Activated CD8-positive, alpha-beta T cell treated with anti-CD3 and anti-CD28 coated beads, Interleukin-2, amount 10 ng/mL, durations not matched to agents 7 days and 5 days (primary cell): ENCODE data around the gene PRKG1. TPM values are rescaled to one million over a fixed set of nuclear protein-coding genes. Genes with fewer than 3 reads are reported as not detected.

Experiments
- ATAC-seq: fragments of 150-1000 bp; cut with Tn5 transposase; one replicate; pipeline ENCODE4 v1.10.0; 2021; ENCODE audit warnings: moderate library complexity
- CTCF ChIA-PET: fragments of 350-600 bp; sonication (Branson Sonifier 250); formaldehyde crosslinking; loops from one replicate; lab custom pipeline; 2021; ENCODE audit warnings: antibody characterized with exemption; lab: Charles Lee
- POLR2A ChIA-PET: fragments of 350-600 bp; sonication (Branson Sonifier 250); formaldehyde crosslinking; loops from one replicate; lab custom pipeline; 2021; ENCODE audit warnings: antibody characterized with exemption; lab: Charles Lee
- DNase-seq: peaks from one replicate; pipeline ENCODE4 v3.0.0-alpha.2; 2020
- H3K27ac Mint-ChIP-seq: one replicate; pipeline ENCODE4 v1.8.0; 2021; ENCODE audit warnings: mild to moderate bottlenecking, mixed read lengths
- H3K27me3 Mint-ChIP-seq: one replicate; pipeline ENCODE4 v1.8.0; 2021; ENCODE audit warnings: low read depth, mixed read lengths
- H3K36me3 Mint-ChIP-seq: one replicate; pipeline ENCODE4 v1.8.0; 2021; ENCODE audit warnings: low read depth, mixed read lengths
- H3K4me1 Mint-ChIP-seq: one replicate; pipeline ENCODE4 v1.8.0; 2021; ENCODE audit warnings: low read depth, mixed read lengths
- H3K4me3 Mint-ChIP-seq: one replicate; pipeline ENCODE4 v1.8.0; 2021; ENCODE audit warnings: mild to moderate bottlenecking, mixed read lengths
- H3K9me3 Mint-ChIP-seq: one replicate; pipeline ENCODE4 v1.8.0; 2022; ENCODE audit warnings: mixed read lengths; ENCODE audit not compliant: insufficient read depth
- total RNA-seq, 2 experiments: library from RNA; stranded (reverse); gene quantifications; one replicate each; pipeline ENCODE4 v1.2.3, GENCODE V29; 2021

Gene PRKG1
- total RNA-seq, 2 experiments from 2014 or later = not detected

DNA sequence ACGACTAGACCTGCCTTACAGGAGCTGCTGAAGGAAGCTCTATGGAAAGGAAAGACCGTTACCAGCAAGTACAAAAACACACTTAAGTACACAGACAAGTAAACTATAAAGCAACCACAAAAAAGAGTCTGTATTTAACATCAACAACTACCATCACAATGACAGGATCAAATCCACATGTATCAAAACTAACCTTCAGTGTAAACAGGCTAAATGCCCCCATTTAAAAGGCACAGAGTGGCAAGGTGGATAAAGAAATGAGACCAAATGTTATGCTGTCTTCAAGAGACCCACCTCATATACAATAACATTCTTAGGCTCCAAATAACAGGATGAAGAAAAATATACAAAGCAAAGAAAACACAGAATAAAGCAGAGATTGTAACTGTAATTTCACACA is 932.8 kb downstream of the PRKG1 start:
- ChIA-PET CTCF (no interaction called here), POLR2A (no interaction called here)
- Mint-ChIP-seq H3K9me3 (no peaks in the 10 kb centered on the region), H3K4me3 (no peak overlapping the region), H3K27ac (no peak overlapping the region), H3K36me3 (no peaks in the 10 kb centered on the region), H3K4me1 (no peaks in the 10 kb centered on the region), H3K27me3 (no peaks in the 10 kb centered on the region)
- ATAC-seq (no peak), DNase-seq (no peak)

- Mint-ChIP-seq H3K27me3 (no peaks in the 10 kb centered on the region), H3K4me3 (no peak overlapping the region), H3K27ac (no peak overlapping the region), H3K36me3 (no peaks in the 10 kb centered on the region), H3K4me1 (no peaks in the 10 kb centered on the region), H3K9me3 (peaks cover 5% of the 10 kb centered on the region)
- ChIA-PET POLR2A (no interaction called here), CTCF (no interaction called here)
- DNase-seq (no peak), ATAC-seq (no peak)
These were observed 936.8 kb downstream of the PRKG1 start for GRCh38 chr10:52011118-52011517.

GRCh38 chr10:52019077-52019555 is 944.8 kb downstream of the PRKG1 start:
- ChIA-PET CTCF (no interaction called here), POLR2A (no interaction called here)
- Mint-ChIP-seq H3K27ac (no peak overlapping the region), H3K27me3 (no peaks in the 10 kb centered on the region), H3K36me3 (no peaks in the 10 kb centered on the region), H3K4me3 (no peak overlapping the region), H3K9me3 (peaks cover 5% of the 10 kb centered on the region), H3K4me1 (no peaks in the 10 kb centered on the region)
- no peak for DNase-seq
- ATAC-seq = no peak

- ChIA-PET CTCF (no interaction called here), POLR2A (no interaction called here)
- H3K27ac Mint-ChIP-seq = no peak overlapping the region
- no peaks in the 10 kb centered on the region for H3K36me3 Mint-ChIP-seq
- no peaks in the 10 kb centered on the region for H3K4me1 Mint-ChIP-seq
- H3K27me3 Mint-ChIP-seq = no peaks in the 10 kb centered on the region
- ATAC-seq (no peak), DNase-seq (no peak)
- no peak overlapping the region for H3K4me3 Mint-ChIP-seq
- H3K9me3 Mint-ChIP-seq = peaks cover 5% of the 10 kb centered on the region
These were observed 945.4 kb downstream of the PRKG1 start for GRCh38 chr10:52019656-52020055.

GRCh38 chr10:52020173-52020572 is 945.9 kb downstream of the PRKG1 start:
- ChIA-PET POLR2A (no interaction called here), CTCF (no interaction called here)
- ATAC-seq = no peak
- no peaks in the 10 kb centered on the region for H3K27me3 Mint-ChIP-seq
- H3K27ac Mint-ChIP-seq = no peak overlapping the region
- no peak overlapping the region for H3K4me3 Mint-ChIP-seq
- no peaks in the 10 kb centered on the region for H3K36me3 Mint-ChIP-seq
- H3K9me3 Mint-ChIP-seq = peaks cover 5% of the 10 kb centered on the region
- no peaks in the 10 kb centered on the region for H3K4me1 Mint-ChIP-seq
- no peak for DNase-seq

DNA sequence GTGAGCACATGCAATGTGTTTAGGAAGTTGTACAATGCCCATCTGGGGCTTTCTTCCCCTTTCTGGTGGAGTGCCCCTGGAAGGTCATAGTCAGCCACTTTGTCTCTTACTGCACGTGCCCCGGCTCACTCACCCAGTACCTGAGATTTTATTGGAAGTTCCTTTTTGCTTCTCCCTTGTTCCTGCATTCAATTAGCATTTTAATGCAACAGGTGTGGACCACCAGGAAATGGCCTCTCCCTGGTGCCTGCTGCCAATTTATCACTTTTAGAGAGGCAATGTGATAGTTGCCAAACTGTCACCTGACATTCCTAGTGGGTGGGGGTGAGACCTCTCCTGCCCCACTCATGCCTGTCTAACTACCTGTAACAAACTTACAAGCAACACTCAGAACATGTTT is 946.4 kb downstream of the PRKG1 start:
- Mint-ChIP-seq H3K27me3 (no peaks in the 10 kb centered on the region), H3K9me3 (peaks cover 2% of the 10 kb centered on the region), H3K4me1 (no peaks in the 10 kb centered on the region), H3K36me3 (no peaks in the 10 kb centered on the region), H3K27ac (no peak overlapping the region), H3K4me3 (no peak overlapping the region)
- ATAC-seq (no peak), DNase-seq (no peak)
- ChIA-PET CTCF (no interaction called here), POLR2A (no interaction called here)

DNA sequence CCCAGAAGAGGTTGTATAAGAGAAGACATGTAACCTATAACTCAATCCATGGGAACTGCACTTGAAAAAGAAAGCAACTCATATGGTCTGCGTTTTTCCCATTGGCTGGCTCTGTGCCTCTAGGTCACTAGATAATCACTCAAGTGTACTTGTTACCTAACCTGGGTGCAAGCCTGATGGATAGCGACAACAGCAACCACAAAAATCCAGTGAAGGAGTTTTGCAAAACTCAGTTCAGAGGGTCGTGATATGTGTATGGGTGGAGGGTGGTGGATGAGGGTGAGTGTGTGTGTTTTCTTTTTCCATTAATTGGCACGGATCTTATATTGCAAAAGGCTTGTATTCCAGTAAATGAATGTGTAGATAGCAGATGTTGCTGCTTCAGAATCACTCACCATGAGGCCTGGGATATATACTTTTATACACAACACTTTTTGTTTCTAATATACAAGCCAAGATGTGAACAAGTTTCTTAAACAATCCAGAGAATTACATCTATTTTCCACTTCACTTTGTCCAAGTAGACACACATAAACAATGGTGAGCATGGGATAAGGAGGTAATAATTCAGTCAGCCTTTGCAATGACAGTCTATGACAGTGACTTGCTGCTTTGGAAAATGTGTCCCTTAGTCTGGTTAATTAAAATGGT is 952.9 kb downstream of the PRKG1 start:
- H3K4me3 Mint-ChIP-seq = no peak overlapping the region
- no peaks in the 10 kb centered on the region for H3K9me3 Mint-ChIP-seq
- ChIA-PET POLR2A (no interaction called here), CTCF (no interaction called here)
- no peaks in the 10 kb centered on the region for H3K27me3 Mint-ChIP-seq
- H3K4me1 Mint-ChIP-seq = no peaks in the 10 kb centered on the region
- no peak for DNase-seq
- H3K27ac Mint-ChIP-seq = no peak overlapping the region
- H3K36me3 Mint-ChIP-seq = no peaks in the 10 kb centered on the region
- ATAC-seq = no peak

DNA sequence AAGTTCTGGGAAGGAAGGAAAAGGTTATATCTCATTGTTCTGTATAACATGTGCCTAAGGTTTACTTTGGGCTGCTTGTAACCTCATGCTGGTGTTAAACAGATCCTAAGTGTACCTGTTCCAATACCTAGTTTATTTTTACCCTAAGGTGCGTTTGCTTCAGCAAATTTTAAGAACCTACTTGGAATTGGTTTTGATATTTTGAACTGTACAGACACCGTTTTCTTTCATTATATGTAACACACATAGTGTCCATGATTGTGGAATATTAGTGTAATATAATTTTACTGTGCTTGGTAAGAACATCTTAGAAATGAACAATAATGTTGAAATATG is 954.2 kb downstream of the PRKG1 start:
- POLR2A ChIA-PET = no interaction called here
- CTCF ChIA-PET = no interaction called here
- H3K27ac Mint-ChIP-seq = no peak overlapping the region
- H3K36me3 Mint-ChIP-seq = no peaks in the 10 kb centered on the region
- no peaks in the 10 kb centered on the region for H3K9me3 Mint-ChIP-seq
- ATAC-seq = no peak
- H3K4me1 Mint-ChIP-seq = no peaks in the 10 kb centered on the region
- H3K4me3 Mint-ChIP-seq = no peak overlapping the region
- H3K27me3 Mint-ChIP-seq = no peaks in the 10 kb centered on the region
- no peak for DNase-seq

DNA sequence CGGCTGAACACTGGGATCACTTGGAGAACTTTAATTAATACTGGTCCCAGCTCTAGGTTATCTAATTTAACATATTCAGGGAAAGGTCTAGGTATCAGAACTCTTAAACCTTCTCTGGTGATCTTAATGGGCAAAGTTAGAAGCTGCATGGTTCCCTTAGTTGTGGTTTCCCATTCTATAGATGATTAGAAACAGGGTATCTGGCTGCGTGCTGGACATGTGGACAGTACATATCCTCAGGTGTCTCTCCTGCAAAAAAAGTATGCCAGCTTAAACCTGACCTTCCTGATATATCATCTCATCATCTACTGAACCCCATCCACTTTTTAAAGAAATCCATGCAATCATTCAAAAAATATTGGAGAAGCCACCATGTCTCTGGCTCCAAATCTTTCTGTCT is 955.3 kb downstream of the PRKG1 start:
- H3K27me3 Mint-ChIP-seq = no peaks in the 10 kb centered on the region
- ChIA-PET CTCF (no interaction called here), POLR2A (no interaction called here)
- no peak overlapping the region for H3K4me3 Mint-ChIP-seq
- no peak overlapping the region for H3K27ac Mint-ChIP-seq
- no peak for DNase-seq
- no peak for ATAC-seq
- no peaks in the 10 kb centered on the region for H3K36me3 Mint-ChIP-seq
- no peaks in the 10 kb centered on the region for H3K4me1 Mint-ChIP-seq
- H3K9me3 Mint-ChIP-seq = no peaks in the 10 kb centered on the region

GRCh38 chr10:52030051-52030790 is 955.9 kb downstream of the PRKG1 start:
- DNase-seq = no peak
- Mint-ChIP-seq H3K36me3 (no peaks in the 10 kb centered on the region), H3K4me3 (no peak overlapping the region), H3K9me3 (no peaks in the 10 kb centered on the region), H3K27ac (no peak overlapping the region), H3K4me1 (no peaks in the 10 kb centered on the region), H3K27me3 (no peaks in the 10 kb centered on the region)
- POLR2A ChIA-PET = no interaction called here
- ATAC-seq = no peak
- CTCF ChIA-PET = no interaction called here

- CTCF ChIA-PET = no interaction called here
- ATAC-seq (no peak), DNase-seq (no peak)
- Mint-ChIP-seq H3K27ac (no peak overlapping the region), H3K27me3 (no peaks in the 10 kb centered on the region), H3K4me3 (no peak overlapping the region), H3K9me3 (no peaks in the 10 kb centered on the region), H3K36me3 (no peaks in the 10 kb centered on the region), H3K4me1 (no peaks in the 10 kb centered on the region)
- POLR2A ChIA-PET = no interaction called here
These were observed 956.7 kb downstream of the PRKG1 start for GRCh38 chr10:52030975-52031374.

GRCh38 chr10:52031771-52032170 is 957.5 kb downstream of the PRKG1 start:
- Mint-ChIP-seq H3K36me3 (no peaks in the 10 kb centered on the region), H3K4me3 (no peak overlapping the region), H3K27me3 (no peaks in the 10 kb centered on the region), H3K4me1 (no peaks in the 10 kb centered on the region), H3K9me3 (no peaks in the 10 kb centered on the region), H3K27ac (no peak overlapping the region)
- ChIA-PET POLR2A (no interaction called here), CTCF (no interaction called here)
- DNase-seq = no peak
- ATAC-seq = no peak
